Brain pericyte (primary cell): ENCODE measurements around the gene CCNI2.
A peak's percentile ranks its signal among the peaks of the same experiment; 100 is the strongest.

Source experiments
- DNase-seq: peaks from one replicate; pipeline ENCODE4 v3.0.0-alpha.2; 2012; ENCODE audit warnings: low read depth, low spot score

The CCNI2 gene, protein sequence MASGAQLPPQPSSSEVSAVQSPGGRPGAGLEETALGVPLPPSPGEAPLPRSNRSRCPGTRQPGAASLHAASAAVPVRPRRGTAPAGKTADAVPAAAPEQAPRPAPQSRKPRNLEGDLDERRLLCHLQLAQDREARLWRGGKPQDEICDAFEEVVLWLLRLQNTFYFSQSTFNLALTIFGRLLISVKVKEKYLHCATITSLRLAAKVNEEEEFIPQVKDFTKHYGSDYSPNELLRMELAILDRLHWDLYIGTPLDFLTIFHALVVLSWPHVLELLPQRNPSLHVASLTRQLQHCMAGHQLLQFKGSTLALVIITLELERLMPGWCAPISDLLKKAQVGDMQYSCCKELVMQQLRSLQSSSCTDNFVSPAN

GRCh38 chr5:132746954-132747615 lies at the start of gene CCNI2:
CCNI2 (plus strand) TSS chr5:132747426; CDS start chr5:132747496, 70 bp downstream.
- no peak for DNase-seq

- no peak for DNase-seq
Measured at GRCh38 chr5:132704875-132705274, 42.4 kb upstream of the CCNI2 start.

DNA sequence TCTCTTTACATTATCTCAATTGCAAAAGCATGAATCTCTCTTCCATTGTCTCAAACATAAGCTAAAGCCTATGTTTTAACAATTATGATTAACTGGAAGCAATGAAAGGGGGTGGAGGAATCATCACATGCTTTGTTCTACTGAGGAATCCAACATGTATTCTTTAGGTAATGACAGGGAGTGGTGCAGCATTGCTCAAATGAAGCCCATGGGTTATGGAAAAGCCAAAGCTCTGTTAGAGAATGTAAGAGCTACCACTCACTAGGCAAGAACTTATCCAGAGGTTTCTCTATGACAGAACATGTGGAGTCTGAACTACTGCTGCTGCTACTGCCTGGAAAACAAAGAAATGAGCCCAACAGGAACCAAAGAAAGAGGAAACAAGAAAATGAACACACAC lies 38.6 kb upstream of the CCNI2 start:
- DNase-seq, result no peak

DNA sequence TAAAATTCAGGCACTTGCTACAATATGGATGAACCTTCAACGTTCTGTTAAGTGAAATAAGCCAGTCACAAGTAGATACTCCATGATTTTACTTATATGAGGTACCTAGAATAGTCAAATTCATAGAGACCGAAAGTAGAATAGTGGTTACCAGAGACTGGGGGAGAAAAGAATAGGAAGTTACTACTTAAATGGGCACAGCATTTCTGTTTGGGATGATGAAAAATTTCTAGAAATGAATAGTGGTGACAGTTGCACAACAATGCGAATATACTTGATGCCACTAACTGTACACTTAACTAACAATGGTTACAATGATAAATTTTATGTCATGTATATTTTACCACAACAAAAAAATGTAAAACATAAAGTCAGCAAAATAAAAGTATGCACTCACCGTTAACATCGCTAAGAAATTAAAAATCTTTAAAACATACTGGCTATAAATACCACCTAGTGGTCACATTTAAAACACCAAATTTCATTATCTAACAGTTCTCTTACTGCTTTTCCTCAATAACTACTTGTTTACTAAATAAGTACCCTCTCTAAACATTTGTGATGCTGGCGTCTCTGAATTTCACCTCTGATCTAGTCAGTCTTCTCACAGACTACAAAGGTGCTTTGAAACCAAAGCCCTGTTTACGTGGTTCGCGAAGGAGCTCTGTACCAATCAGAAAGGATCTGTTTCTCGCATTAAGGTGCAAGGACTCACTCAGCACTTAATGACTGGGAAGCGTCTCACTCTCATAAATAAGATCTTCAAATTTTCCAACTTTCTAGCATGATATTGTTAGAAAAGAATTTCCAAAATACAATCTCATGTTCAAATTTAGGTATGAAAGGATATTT lies 32.5 kb upstream of the CCNI2 start:
- DNase-seq, result no peak

DNA sequence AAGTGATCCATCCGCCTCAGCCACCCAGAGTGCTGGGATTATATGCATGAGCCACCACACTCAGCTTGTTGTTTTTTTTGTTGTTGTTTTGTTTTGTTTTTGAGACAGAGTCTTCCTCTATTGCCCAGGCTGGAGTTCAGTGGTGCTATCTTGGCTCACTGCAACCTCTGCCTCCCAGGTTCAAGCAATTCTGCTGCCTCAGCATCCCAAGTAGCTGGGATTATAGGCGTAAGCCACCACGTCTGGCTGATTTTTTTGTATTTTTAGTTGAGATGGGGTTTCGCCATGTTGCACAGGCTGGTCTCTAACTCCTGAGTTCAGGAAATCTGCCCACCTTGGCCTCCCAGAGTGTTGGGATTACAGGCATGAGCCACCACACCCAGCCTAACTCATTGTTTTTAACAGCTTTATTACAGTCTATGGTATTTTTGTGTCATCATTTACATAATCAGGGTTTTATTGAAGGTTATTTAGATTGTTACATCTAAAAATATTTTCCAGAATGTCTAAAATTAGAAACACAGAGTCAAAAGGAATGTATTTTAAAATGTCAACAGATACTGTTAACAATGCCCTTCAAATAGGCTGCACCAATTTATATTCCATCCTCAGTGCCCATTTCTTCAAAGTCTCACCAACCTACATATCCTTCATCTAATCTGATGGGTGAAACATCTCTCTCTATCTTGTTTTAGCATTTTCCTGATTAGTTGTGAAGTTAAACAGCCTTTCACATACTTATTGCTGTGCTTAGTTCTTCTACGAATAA lies 28.5 kb upstream of the CCNI2 start:
- no peak for DNase-seq

DNA sequence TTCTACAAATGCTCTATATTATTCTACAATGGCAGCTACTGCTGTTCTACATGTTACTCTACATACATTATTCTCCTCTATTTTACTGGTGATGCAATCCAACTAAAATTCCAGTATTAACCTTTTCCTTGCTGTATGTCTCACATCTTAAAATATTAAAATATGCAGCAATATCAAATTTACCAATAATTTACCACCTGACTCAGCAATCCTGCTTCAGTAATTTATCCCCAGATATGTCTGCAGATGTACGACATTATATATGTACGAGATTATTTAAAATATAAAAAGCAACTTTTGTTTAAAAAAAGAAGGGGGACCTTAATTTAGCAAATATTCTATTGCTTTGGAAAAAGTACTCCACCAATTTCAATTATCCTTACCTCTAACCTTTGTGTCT lies 21.5 kb upstream of the CCNI2 start:
- no peak for DNase-seq

GRCh38 chr5:132729896-132730295 lies 17.3 kb upstream of the CCNI2 start:
- no peak for DNase-seq

DNA sequence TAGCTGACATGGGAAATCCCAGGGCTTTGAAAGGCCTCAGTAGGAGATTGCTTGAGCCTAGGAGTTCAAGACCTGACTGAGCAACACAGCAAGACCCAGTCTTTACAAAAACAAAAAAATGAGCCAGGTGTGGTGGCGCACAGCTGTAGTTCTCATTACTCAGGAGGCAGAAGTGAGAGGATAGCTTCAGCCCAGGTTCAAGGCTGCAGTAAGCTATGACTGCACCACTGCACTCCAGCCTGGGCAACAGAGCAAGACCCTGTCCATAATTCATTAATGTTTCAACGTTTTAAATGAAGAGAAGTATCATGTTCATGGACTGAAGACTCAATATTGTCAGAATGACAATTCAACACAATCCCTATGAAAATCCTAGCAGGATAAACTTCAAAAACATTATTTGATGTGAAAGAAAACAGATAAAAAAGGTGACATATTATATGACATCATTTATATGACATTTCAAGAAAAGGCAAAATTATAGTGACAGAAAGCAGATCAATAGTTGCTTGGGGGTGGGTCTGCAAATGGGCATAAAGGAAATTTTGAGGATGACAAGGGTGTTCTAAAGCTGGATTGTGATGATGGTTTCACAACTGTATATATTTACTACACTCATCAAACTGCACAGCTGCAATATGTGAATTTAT lies 13.6 kb upstream of the CCNI2 start:
- DNase-seq, result no peak

- DNase-seq, result no peak
Measured at GRCh38 chr5:132734687-132735086, 12.5 kb upstream of the CCNI2 start.

GRCh38 chr5:132736853-132737833 lies 10.1 kb upstream of the CCNI2 start, which contains the start of gene KIF3A:
KIF3A (minus strand) TSS chr5:132737546; CDS start chr5:132737419, 127 bp downstream.
- peak; percentile 76 for DNase-seq

GRCh38 chr5:132737982-132738681 lies 9.1 kb upstream of the CCNI2 start:
- no peak for DNase-seq

- no peak for DNase-seq
Measured at GRCh38 chr5:132739232-132739631, 8.0 kb upstream of the CCNI2 start.

GRCh38 chr5:132742158-132742557 lies 5.1 kb upstream of the CCNI2 start:
- DNase-seq, result no peak

GRCh38 chr5:132742626-132743025 lies 4.6 kb upstream of the CCNI2 start:
- DNase-seq, result no peak

DNA sequence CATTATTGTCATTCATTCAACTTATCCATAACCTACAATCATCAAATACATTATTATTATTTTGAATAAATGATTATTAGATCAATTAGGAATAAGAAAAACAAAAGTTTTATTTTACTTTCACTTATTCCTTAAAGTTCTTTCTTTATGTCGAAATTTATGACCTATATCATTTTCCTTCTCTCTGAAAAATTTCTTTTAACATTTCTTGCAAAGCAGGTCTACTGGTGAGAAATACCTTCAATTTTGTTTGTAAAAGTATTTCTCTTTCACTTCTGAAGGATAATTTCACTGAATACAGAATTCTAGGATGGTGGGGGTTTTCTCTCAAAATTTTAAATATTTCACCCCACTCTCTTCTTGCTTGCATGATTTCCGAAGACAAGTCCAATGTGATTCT lies 2.6 kb upstream of the CCNI2 start:
- DNase-seq, result no peak

DNA sequence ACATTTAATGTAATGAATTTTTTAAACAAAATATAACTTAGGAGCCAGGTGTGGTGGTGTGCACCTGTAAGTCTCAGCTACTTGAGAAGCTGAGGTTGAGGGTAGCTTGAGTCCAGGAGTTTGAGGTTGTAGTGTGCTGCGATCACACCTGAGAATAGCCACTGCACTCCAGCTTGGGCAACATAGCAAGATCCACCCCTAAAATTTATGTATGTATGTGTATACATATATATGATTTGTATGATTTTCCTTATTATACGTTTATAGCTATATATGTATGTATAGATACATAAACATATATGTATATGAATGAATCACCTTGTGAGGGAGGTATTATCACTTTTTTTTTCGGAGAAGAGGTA lies 653 bp upstream of the CCNI2 start:
- no peak for DNase-seq

GRCh38 chr5:132747616-132748440 lies 602 bp downstream of the CCNI2 start:
- no peak for DNase-seq

- DNase-seq, result no peak
Measured at GRCh38 chr5:132748522-132749000, 1.3 kb downstream of the CCNI2 start.
